Right cardiac atrium (tissue), 5 donors: ENCODE measurements around the gene LRRC75B. TPM values are rescaled to one million over a fixed set of nuclear protein-coding genes. Genes with fewer than 3 reads are reported as not detected.

Experiments
- ATAC-seq, 2 donors: fragments of 200-7000 bp; cut with Tn5 transposase; one replicate each; pipeline versions ENCODE4 v1.8.0 to v1.9.1; 2020; ENCODE audit warnings: moderate library complexity in 2 of 2, mild to moderate bottlenecking in 1 of 2
- DNase-seq, 3 donors: peaks; one replicate each; pipeline ENCODE4 v3.0.0-alpha.2; 2020
- H3K27ac ChIP-seq: one replicate; pipeline ENCODE4 v1.5.1; 2013; ENCODE audit warnings: mild to moderate bottlenecking, low read length, control low read depth, moderate library complexity
- H3K27me3 ChIP-seq: one replicate; pipeline ENCODE4 v1.6.1; 2013; ENCODE audit not compliant: control insufficient read depth, insufficient read depth
- H3K4me1 ChIP-seq: one replicate; pipeline ENCODE4 v1.6.1; 2013; ENCODE audit warnings: low read length; ENCODE audit not compliant: control insufficient read depth, insufficient read depth
- H3K4me3 ChIP-seq: one replicate; pipeline ENCODE4 v1.5.1; 2013; ENCODE audit warnings: low read length, control low read depth
- H3K9me3 ChIP-seq: one replicate; pipeline ENCODE4 v1.6.1; 2013; ENCODE audit warnings: low read length; ENCODE audit not compliant: control insufficient read depth
- WGBS: extraction: QIAGEN DNeasy Blood & Tissue Kit; methylation state at CpG from one replicate; pipeline ENCODE4 v1.1.7; 2013; 5-methylcytosine and 5-hydroxymethylcytosine counted together
- intact Hi-C, 4 donors: fragments of 100-400 bp; cut with DNase I; formaldehyde crosslinking; loops; one replicate each; pipeline versions ENCODE4 v1.11.0 to v1.14.0; 2022 to 2023
- polyA plus RNA-seq: library from polyadenylated mRNA; stranded (reverse); fragments of 200-250 nt; gene quantifications from one replicate; pipeline ENCODE4 v1.2.3, GENCODE V29; 2013
- total RNA-seq, 4 donors: library from RNA; stranded (reverse); fragmentation: NEBNext Ultra II Directional; extraction: Animal tissue kit (Norgen Biotek cat#: 25700); gene quantifications; one replicate each; pipeline ENCODE4 v1.2.1, GENCODE V29; 2021
- donor health status: healthy with polysubstance abuse.
- donor health status: DM: no; HTN: yes; CAD: no.
- donor health status: DM: no; HTN: no; CAD: no.
- donor health status: DM: no; HTN: yes; CAD: no; lungs with severe emphysema.
- donor health status: DM: yes; HTN: yes; CAD: no.

The LRRC75B gene
- total and polyA plus RNA-seq, 5 donors = 5.1 to 7.3 (median 6.1) TPM

GRCh38 chr22:24550028-24550901 lies 42.6 kb downstream of the LRRC75B start:
- DNase-seq (peak in 1 of 3 donors; percentile 55), ATAC-seq (no peak)
- Histone ChIP-seq H3K4me3 (no peak overlapping the region), H3K4me1 (peaks cover 24% of the 10 kb centered on the region), H3K27me3 (no peaks in the 10 kb centered on the region), H3K9me3 (no peaks in the 10 kb centered on the region), H3K27ac (peak overlapping the region; percentile 49)
- intact Hi-C loops = no loop called here
- 76% methylated on average over 8 of the region's 8 CpGs for WGBS

GRCh38 chr22:24548812-24549211 lies 44.1 kb downstream of the LRRC75B start:
- Histone ChIP-seq H3K27ac (no peak overlapping the region), H3K9me3 (no peaks in the 10 kb centered on the region), H3K4me3 (no peak overlapping the region), H3K27me3 (no peaks in the 10 kb centered on the region), H3K4me1 (peaks cover 26% of the 10 kb centered on the region)
- ATAC-seq (no peak), DNase-seq (no peak)
- intact Hi-C loops = no loop called here
- 97% methylated on average over 4 of the region's 4 CpGs for WGBS

GRCh38 chr22:24543679-24544243 lies 49.1 kb downstream of the LRRC75B start:
- intact Hi-C loops = no loop called here
- no peak for ATAC-seq
- DNase-seq = peak in 1 of 3 donors; percentile 64
- Histone ChIP-seq H3K4me3 (no peak overlapping the region), H3K9me3 (no peaks in the 10 kb centered on the region), H3K27ac (no peak overlapping the region), H3K4me1 (peaks cover 7% of the 10 kb centered on the region), H3K27me3 (no peaks in the 10 kb centered on the region)
- 87% methylated on average over 11 of the region's 11 CpGs for WGBS

GRCh38 chr22:24543185-24543601 lies 49.7 kb downstream of the LRRC75B start:
- ATAC-seq = peak in 1 of 2 donors; percentile 3
- intact Hi-C loops = no loop called here
- H3K4me1 ChIP-seq = peaks cover 7% of the 10 kb centered on the region
- no peak overlapping the region for H3K27ac ChIP-seq
- WGBS = 80% methylated on average over 7 of the region's 7 CpGs
- H3K27me3 ChIP-seq = no peaks in the 10 kb centered on the region
- no peaks in the 10 kb centered on the region for H3K9me3 ChIP-seq
- no peak for DNase-seq
- no peak overlapping the region for H3K4me3 ChIP-seq

- ATAC-seq = peak; percentile 18 to 34
- no peaks in the 10 kb centered on the region for H3K27me3 ChIP-seq
- no peak overlapping the region for H3K4me3 ChIP-seq
- no peak overlapping the region for H3K27ac ChIP-seq
- H3K4me1 ChIP-seq = peaks cover 7% of the 10 kb centered on the region
- intact Hi-C loops = no loop called here
- peak in 2 of 3 donors; percentile 73 to 75 for DNase-seq
- WGBS = 60% methylated on average over 9 of the region's 9 CpGs
- H3K9me3 ChIP-seq = no peaks in the 10 kb centered on the region
Observed at GRCh38 chr22:24542641-24543040, 50.2 kb downstream of the LRRC75B start.

- Histone ChIP-seq H3K9me3 (no peaks in the 10 kb centered on the region), H3K27ac (no peak overlapping the region), H3K4me3 (no peak overlapping the region), H3K27me3 (no peaks in the 10 kb centered on the region), H3K4me1 (peaks cover 7% of the 10 kb centered on the region)
- ATAC-seq (no peak), DNase-seq (no peak)
- WGBS = 75% methylated on average over 6 of the region's 6 CpGs
- intact Hi-C loops = no loop called here
Observed at GRCh38 chr22:24541681-24542515, 51.0 kb downstream of the LRRC75B start.

- DNase-seq (no peak), ATAC-seq (no peak)
- H3K4me1 ChIP-seq = peaks cover 7% of the 10 kb centered on the region
- 90% methylated on average over 2 of the region's 2 CpGs for WGBS
- intact Hi-C loops = no loop called here
- no peaks in the 10 kb centered on the region for H3K9me3 ChIP-seq
- no peak overlapping the region for H3K27ac ChIP-seq
- no peak overlapping the region for H3K4me3 ChIP-seq
- H3K27me3 ChIP-seq = no peaks in the 10 kb centered on the region
Observed at GRCh38 chr22:24540470-24540869, 52.4 kb downstream of the LRRC75B start.

GRCh38 chr22:24536089-24536488 lies 56.8 kb downstream of the LRRC75B start:
- DNase-seq = no peak
- H3K9me3 ChIP-seq = no peaks in the 10 kb centered on the region
- H3K27ac ChIP-seq = no peak overlapping the region
- H3K4me1 ChIP-seq = no peaks in the 10 kb centered on the region
- H3K27me3 ChIP-seq = no peaks in the 10 kb centered on the region
- 83% methylated on average over 3 of the region's 3 CpGs for WGBS
- intact Hi-C loops = no loop called here
- no peak overlapping the region for H3K4me3 ChIP-seq
- no peak for ATAC-seq

Other genes with a start within 250 kb of the LRRC75B start
- 1 to 10 TPM; 3.7 to 5.6 (median 4.8) TPM for gene ADORA2A, start 165.5 kb downstream of the LRRC75B start, total RNA-seq
- 6.6 TPM for gene ADORA2A, start 165.5 kb downstream of the LRRC75B start, polyA plus RNA-seq
- gene UPB1, start 97.7 kb downstream of the LRRC75B start, total RNA-seq = 1 to 10 TPM; 1.8 to 6.6 (median 2.9) TPM
- 2.7 TPM for gene UPB1, start 97.7 kb downstream of the LRRC75B start, polyA plus RNA-seq
- gene GUCD1, start 37.9 kb downstream of the LRRC75B start, total RNA-seq = 100 to 1,000 TPM; 124 to 144 (median 135) TPM
- gene GUCD1, start 37.9 kb downstream of the LRRC75B start, polyA plus RNA-seq = 161 TPM
- 10 to 100 TPM; 63.4 to 73.4 (median 67.7) TPM for gene SNRPD3, start 37.1 kb downstream of the LRRC75B start, total RNA-seq
- 109 TPM for gene SNRPD3, start 37.1 kb downstream of the LRRC75B start, polyA plus RNA-seq
- 1 to 10 TPM; 4.1 to 7.2 (median 5.9) TPM for gene GGT1, start 10.1 kb upstream of the LRRC75B start, total RNA-seq
- gene GGT1, start 10.1 kb upstream of the LRRC75B start, polyA plus RNA-seq = 3.7 TPM
- not detected for gene PIWIL3, start 181.6 kb upstream of the LRRC75B start, total RNA-seq
- gene PIWIL3, start 181.6 kb upstream of the LRRC75B start, polyA plus RNA-seq = not detected
- gene SGSM1, start 213.1 kb upstream of the LRRC75B start, total RNA-seq = 10 to 100 TPM; 16.0 to 47.5 (median 36.7) TPM
- gene SGSM1, start 213.1 kb upstream of the LRRC75B start, polyA plus RNA-seq = 15.0 TPM